Measurements from ENCODE around the gene WHRN.

The WHRN gene

GRCh38 chr9:114409103-114409780, 96.0 kb downstream of the WHRN start:
- TF ChIP-seq CTCF (IDR thresholded peaks at IDR 0.05; ENCODE audit: low read depth, low read length, missing control alignments): no peak
- DNase-seq: peak; percentile 53
- in situ Hi-C loops (cut with HindIII; ENCODE audit: low pct_ligation_motif_present, low sequenced_read_pairs): no loop called here
- Histone ChIP-seq H3K27me3 (replicated peaks) (no peaks in the 10 kb centered on the region), H3K27ac (no peak overlapping the region), H3K36me3 (replicated peaks) (no peaks in the 10 kb centered on the region), H3K4me3 (ENCODE audit: low read depth, low read length) (no peak overlapping the region)

GRCh38 chr9:114408645-114409044, 96.6 kb downstream of the WHRN start:
- in situ Hi-C loops (cut with HindIII; ENCODE audit: low pct_ligation_motif_present, low sequenced_read_pairs): no loop called here
- no peak overlapping the region for H3K4me3 ChIP-seq (ENCODE audit: low read depth, low read length)
- no peak for TF ChIP-seq CTCF (IDR thresholded peaks at IDR 0.05; ENCODE audit: low read depth, low read length, missing control alignments)
- no peak overlapping the region for H3K27ac ChIP-seq
- H3K27me3 ChIP-seq (replicated peaks): no peaks in the 10 kb centered on the region
- no peak for DNase-seq
- H3K36me3 ChIP-seq (replicated peaks): no peaks in the 10 kb centered on the region

- Histone ChIP-seq H3K4me3 (ENCODE audit: low read depth, low read length) (no peak overlapping the region), H3K27ac (no peak overlapping the region), H3K27me3 (replicated peaks) (no peaks in the 10 kb centered on the region), H3K36me3 (replicated peaks) (no peaks in the 10 kb centered on the region)
- no peak for DNase-seq
- in situ Hi-C loops (cut with HindIII; ENCODE audit: low pct_ligation_motif_present, low sequenced_read_pairs): no loop called here
- no peak for TF ChIP-seq CTCF (IDR thresholded peaks at IDR 0.05; ENCODE audit: low read depth, low read length, missing control alignments)
Observed at GRCh38 chr9:114407889-114408288, 97.4 kb downstream of the WHRN start.

- TF ChIP-seq CTCF (IDR thresholded peaks at IDR 0.05; ENCODE audit: low read depth, low read length, missing control alignments): no peak
- DNase-seq: no peak
- in situ Hi-C loops (cut with HindIII; ENCODE audit: low pct_ligation_motif_present, low sequenced_read_pairs): no loop called here
- Histone ChIP-seq H3K27ac (no peak overlapping the region), H3K27me3 (replicated peaks) (no peaks in the 10 kb centered on the region), H3K4me3 (ENCODE audit: low read depth, low read length) (no peak overlapping the region), H3K36me3 (replicated peaks) (no peaks in the 10 kb centered on the region)
Observed at GRCh38 chr9:114406441-114406840, 98.8 kb downstream of the WHRN start.

- Histone ChIP-seq H3K27ac (no peak overlapping the region), H3K36me3 (replicated peaks) (no peaks in the 10 kb centered on the region), H3K27me3 (replicated peaks) (no peaks in the 10 kb centered on the region), H3K4me3 (ENCODE audit: low read depth, low read length) (no peak overlapping the region)
- peak; percentile 74 for DNase-seq
- in situ Hi-C loops (cut with HindIII; ENCODE audit: low pct_ligation_motif_present, low sequenced_read_pairs): no loop called here
- TF ChIP-seq CTCF (IDR thresholded peaks at IDR 0.05; ENCODE audit: low read depth, low read length, missing control alignments): peak; percentile 92
Observed at GRCh38 chr9:114405294-114406034, 99.8 kb downstream of the WHRN start.

Measured in brain microvascular endothelial cell (primary cell).